SU-DHL-6 (cell line): Measurements from ENCODE around the gene RPL22.

Experiments used
- H2AFZ ChIP-seq: fragments of 200-600 bp; sonication (generic); 2 replicates; pipeline ENCODE4 v1.6.1; 2014; ENCODE audit warnings: low read depth, mild to moderate bottlenecking, moderate library complexity, mixed read lengths, antibody characterized with exemption, low read length; ENCODE audit not compliant: severe bottlenecking
- H3F3A ChIP-seq: fragments of 200-600 bp; shearing (Covaris generic); 2 replicates; pipeline ENCODE4 v1.6.0; 2016; ENCODE audit warnings: antibody characterized with exemption, mild to moderate bottlenecking; ENCODE audit not compliant: insufficient read depth
- H3K27ac ChIP-seq: fragments of 200-600 bp; sonication (generic); 2 replicates; pipeline ENCODE4 v1.5.1; 2016; ENCODE audit warnings: low read depth, mild to moderate bottlenecking, low read length, moderate library complexity, mixed read lengths
- H3K27me3 ChIP-seq: fragments of 200-600 bp; sonication (generic), shearing (Covaris generic); 2 replicates; pipeline ENCODE4 v1.6.0; 2014; ENCODE audit warnings: mild to moderate bottlenecking, low read length
- H3K36me3 ChIP-seq: fragments of 200-600 bp; sonication (generic); 2 replicates; pipeline ENCODE4 v1.6.1; 2014; ENCODE audit warnings: mild to moderate bottlenecking, low read length, mixed read lengths
- H3K4me2 ChIP-seq: fragments of 300-600, 200-600 bp; shearing (Covaris generic), sonication (generic); 2 replicates; pipeline ENCODE4 v1.6.0; 2014; ENCODE audit warnings: low read length, low read depth, mild to moderate bottlenecking; ENCODE audit not compliant: poor library complexity, severe bottlenecking
- H3K4me3 ChIP-seq: fragments of 200-600 bp; sonication (generic); 2 replicates; pipeline ENCODE4 v1.5.1; 2014; ENCODE audit warnings: antibody characterized with exemption, low read length, mild to moderate bottlenecking, mixed read lengths; ENCODE audit not compliant: insufficient read depth, poor library complexity, severe bottlenecking
- H3K79me2 ChIP-seq: fragments of 200-600 bp; sonication (generic); 2 replicates; pipeline ENCODE4 v1.6.1; 2014; ENCODE audit warnings: mild to moderate bottlenecking, low read length, moderate library complexity; ENCODE audit not compliant: insufficient read depth
- H3K9ac ChIP-seq: fragments of 200-600 bp; sonication (generic); 2 replicates; pipeline ENCODE4 v1.7.0; 2014; ENCODE audit warnings: mild to moderate bottlenecking, low read length
- H3K9me2 ChIP-seq: fragments of 200-600 bp; sonication (generic); replicated peaks from 2 replicates; pipeline ENCODE4 v1.6.1; 2014; ENCODE audit warnings: low read length; ENCODE audit not compliant: insufficient read depth
- H3K9me3 ChIP-seq: fragments of 200-600 bp; sonication (generic); 2 replicates; pipeline ENCODE4 v1.6.1; 2014; ENCODE audit warnings: low read length, mixed read lengths; ENCODE audit not compliant: insufficient read depth
- H4K20me1 ChIP-seq: fragments of 200-600 bp; sonication (generic); 2 replicates; pipeline ENCODE4 v1.6.1; 2014; ENCODE audit warnings: low read depth, mild to moderate bottlenecking, antibody characterized with exemption, low read length, moderate library complexity, mixed read lengths
- CTCF ChIP-seq: fragments of 200-600 bp; sonication (generic); IDR thresholded peaks from one replicate; pipeline ENCODE4 v1.5.1; 2017; ENCODE audit warnings: antibody characterized with exemption, mild to moderate bottlenecking, low read length, moderate library complexity; ENCODE audit not compliant: insufficient read depth, poor library complexity, severe bottlenecking
- EZH2phosphoT487 ChIP-seq: fragments of 200-600 bp; sonication (generic), shearing (Covaris generic); conservative IDR thresholded peaks from 2 replicates; pipeline ENCODE4 v1.6.1; 2018; ENCODE audit warnings: mild to moderate bottlenecking, antibody characterized with exemption, low read length, moderate library complexity, mixed read lengths

The RPL22 gene

DNA sequence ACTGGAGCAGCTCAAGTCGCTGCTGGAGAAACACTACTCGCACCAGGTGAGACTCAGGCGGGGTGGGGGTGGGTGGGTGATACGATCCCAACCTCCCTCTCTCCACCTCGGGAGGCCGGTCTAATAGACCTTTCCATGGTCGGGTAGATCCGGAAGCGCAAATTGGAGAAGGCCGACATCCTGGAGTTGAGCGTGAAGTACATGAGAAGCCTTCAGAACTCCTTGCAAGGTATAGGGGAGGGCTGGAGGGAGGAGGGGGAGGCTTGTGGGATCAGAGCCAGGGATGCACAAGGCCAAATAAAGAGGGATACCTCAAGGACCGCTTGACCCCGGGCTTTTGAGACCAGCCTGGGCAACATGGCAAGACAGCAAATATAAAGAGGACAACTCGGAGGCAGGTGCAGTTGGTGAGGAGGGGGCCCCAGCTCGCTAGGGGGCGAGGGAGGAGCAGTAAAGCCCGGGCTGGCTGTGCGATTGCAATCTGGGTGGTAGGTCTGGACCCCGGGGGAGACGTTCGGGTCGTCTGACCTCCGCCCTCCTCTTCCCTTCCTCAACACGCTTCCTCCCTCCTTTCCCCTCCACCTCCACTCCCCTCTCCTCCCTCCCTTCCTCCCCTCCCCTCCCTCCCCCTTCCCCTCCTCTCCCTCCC, 45.1 kb upstream of the RPL22 start:
- Histone ChIP-seq H3K27ac (no peak overlapping the region), H3K27me3 (no peaks in the 10 kb centered on the region), H3K79me2 (no peaks in the 10 kb centered on the region), H3F3A (no peaks in the 10 kb centered on the region), H3K4me2 (no peak overlapping the region), H2AFZ (no peak overlapping the region), H3K4me3 (no peak overlapping the region), H3K9ac (no peak overlapping the region), H3K9me3 (no peaks in the 10 kb centered on the region), H3K36me3 (no peaks in the 10 kb centered on the region), H4K20me1 (no peaks in the 10 kb centered on the region), H3K9me2 (no peaks in the 10 kb centered on the region)
- TF ChIP-seq EZH2phosphoT487 (no peak), CTCF (no peak)

DNA sequence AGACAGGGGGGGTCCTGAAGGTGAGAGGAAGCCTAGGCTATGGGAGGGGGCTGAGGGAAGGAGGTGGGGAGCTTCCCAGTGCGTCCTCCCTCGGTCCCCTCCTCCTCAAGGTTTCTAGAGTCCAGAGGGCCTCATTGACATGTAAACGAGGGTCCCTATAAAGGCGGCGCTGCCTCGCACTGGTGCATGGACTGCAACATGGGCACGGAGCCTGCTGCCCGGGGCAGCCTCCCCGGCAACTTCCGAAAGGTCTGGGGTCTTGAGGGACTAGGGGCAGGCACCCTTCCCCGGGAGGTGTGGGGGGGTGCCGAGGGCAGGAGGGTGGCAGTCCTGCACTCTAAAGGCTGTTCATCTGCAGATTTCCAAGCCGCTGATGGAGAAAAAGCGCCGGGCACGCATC, 44.6 kb upstream of the RPL22 start, which contains the start of gene HES3:
Gene HES3, plus strand, starts transcription at position 187 of the 400 bp plus-strand sequence. Its CDS starts 187 bp downstream, at position 374.
- Histone ChIP-seq H3K36me3 (no peaks in the 10 kb centered on the region), H3K27ac (no peak within 1 kb of the TSS), H3K4me3 (no peak within 1 kb of the TSS), H3K9ac (no peak within 1 kb of the TSS), H4K20me1 (no peaks in the 10 kb centered on the region), H3K4me2 (no peak within 1 kb of the TSS), H3K27me3 (no peaks in the 10 kb centered on the region), H3K9me2 (no peaks in the 10 kb centered on the region), H3K9me3 (no peaks in the 10 kb centered on the region), H3K79me2 (no peaks in the 10 kb centered on the region), H2AFZ (no peak within 1 kb of the TSS), H3F3A (no peaks in the 10 kb centered on the region)
- TF ChIP-seq CTCF (no peak), EZH2phosphoT487 (no peak)

DNA sequence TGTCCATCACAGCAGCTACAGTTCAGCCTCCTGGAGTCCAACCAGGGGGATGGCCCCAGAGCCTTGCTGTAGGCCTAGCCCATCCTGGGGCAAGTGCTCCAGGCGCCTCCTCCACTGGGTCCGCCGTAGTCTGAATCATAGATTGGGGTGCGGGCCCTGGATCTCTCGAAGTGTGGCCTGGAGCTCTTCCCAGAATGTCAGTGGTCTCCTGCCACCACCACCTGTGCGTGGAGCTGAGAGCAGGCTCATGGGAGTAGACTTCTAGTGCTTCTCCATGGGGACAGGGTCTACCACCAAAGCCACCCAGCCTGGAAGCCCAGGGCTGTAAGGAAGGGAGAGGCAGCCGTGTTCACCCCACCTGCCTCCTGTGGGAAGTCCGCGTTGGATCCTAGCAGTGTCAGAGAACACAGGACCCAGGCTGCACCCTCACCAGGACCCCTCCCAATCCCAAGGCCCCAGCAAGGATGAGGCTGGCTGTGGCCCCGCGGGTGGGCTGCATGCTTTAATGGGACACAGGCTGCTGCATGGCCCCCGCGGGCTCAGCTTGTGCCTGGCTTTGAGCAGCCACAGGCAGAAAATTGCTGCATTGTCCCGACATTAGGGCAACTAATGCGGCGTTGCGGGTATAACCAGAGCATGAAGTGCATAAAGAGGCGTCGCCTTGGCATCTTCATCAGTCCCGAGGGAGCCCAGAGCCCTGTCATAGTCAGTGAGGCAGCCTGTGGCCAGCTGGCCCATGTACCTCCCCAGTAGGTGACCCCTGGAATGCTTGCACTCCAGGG, 43.8 kb upstream of the RPL22 start:
- Histone ChIP-seq H3K36me3 (no peaks in the 10 kb centered on the region), H4K20me1 (no peaks in the 10 kb centered on the region), H2AFZ (no peak overlapping the region), H3K79me2 (no peaks in the 10 kb centered on the region), H3K27ac (no peak overlapping the region), H3F3A (no peaks in the 10 kb centered on the region), H3K27me3 (no peaks in the 10 kb centered on the region), H3K9ac (no peak overlapping the region), H3K4me3 (no peak overlapping the region), H3K4me2 (no peak overlapping the region), H3K9me3 (no peaks in the 10 kb centered on the region), H3K9me2 (no peaks in the 10 kb centered on the region)
- no peak for TF ChIP-seq CTCF
- TF ChIP-seq EZH2phosphoT487: no peak
